Neural cell (in vitro differentiated cells): ENCODE results near the gene BANP. TPM values are rescaled to one million over a fixed set of nuclear protein-coding genes. Genes with fewer than 3 reads are reported as not detected.
"Not testable (repeated sequence)": the region's sequence is repeated elsewhere in the genome, so short reads cannot be mapped to it uniquely, and the experiment has no call there.

ENCODE experiments used
- H2AFZ ChIP-seq: fragments of 200-600, 300-800 bp; sonication (generic), shearing (Covaris generic); 2 replicates; pipeline ENCODE4 v1.6.0; 2014; ENCODE audit warnings: low read depth, mild to moderate bottlenecking, antibody characterized with exemption, low read length, moderate library complexity
- H3F3A ChIP-seq: fragments of 200-600 bp; shearing (Covaris generic); 2 replicates; pipeline ENCODE4 v1.6.1; 2016; ENCODE audit warnings: mild to moderate bottlenecking, moderate library complexity, mixed read lengths, antibody characterized with exemption, low read length; ENCODE audit not compliant: insufficient read depth, poor library complexity, severe bottlenecking
- H3K27ac ChIP-seq: fragments of 200-600, 300-800 bp; sonication (generic), shearing (Covaris generic); 2 replicates; pipeline ENCODE4 v1.5.1; 2014; ENCODE audit warnings: mild to moderate bottlenecking, low read length, moderate library complexity
- H3K27me3 ChIP-seq: fragments of 300-800, 200-600 bp; sonication (generic), shearing (Covaris generic); 2 replicates; pipeline ENCODE4 v1.6.0; 2014; ENCODE audit warnings: mild to moderate bottlenecking, low read depth, low read length, moderate library complexity; ENCODE audit not compliant: insufficient read depth
- H3K36me3 ChIP-seq: fragments of 300-800, 200-600 bp; sonication (generic), shearing (Covaris generic); 2 replicates; pipeline ENCODE4 v1.5.1; 2014; ENCODE audit warnings: mild to moderate bottlenecking, antibody characterized with exemption, low read length, moderate library complexity; ENCODE audit not compliant: insufficient read depth
- H3K4me2 ChIP-seq: fragments of 300-800, 200-600 bp; sonication (generic), shearing (Covaris generic); 2 replicates; pipeline ENCODE4 v1.6.0; 2014; ENCODE audit warnings: mild to moderate bottlenecking, low read length
- H3K4me3 ChIP-seq: fragments of 300-800, 200-600 bp; sonication (generic), shearing (Covaris generic); 2 replicates; pipeline ENCODE4 v1.5.1; 2014; ENCODE audit warnings: mild to moderate bottlenecking, low read length, moderate library complexity
- H3K79me2 ChIP-seq: fragments of 200-600 bp; shearing (Covaris generic); replicated peaks from 2 replicates; pipeline ENCODE4 v1.6.0; 2014; ENCODE audit warnings: mild to moderate bottlenecking, low read length, moderate library complexity; ENCODE audit not compliant: insufficient read depth
- H3K9ac ChIP-seq: fragments of 300-800, 200-600 bp; sonication (generic), shearing (Covaris generic); 2 replicates; pipeline ENCODE4 v1.6.1; 2016; ENCODE audit warnings: mild to moderate bottlenecking, low read length, mixed read lengths
- H3K9me2 ChIP-seq: fragments of 200-600 bp; shearing (Covaris generic); 2 replicates; pipeline ENCODE4 v1.6.1; 2016; ENCODE audit warnings: mild to moderate bottlenecking, low read length, mixed read lengths; ENCODE audit not compliant: insufficient read depth
- H3K9me3 ChIP-seq: fragments of 200-600, 300-800 bp; sonication (generic), shearing (Covaris generic); 2 replicates; pipeline ENCODE4 v1.6.1; 2016; ENCODE audit warnings: mild to moderate bottlenecking, mixed run types, low read length, moderate library complexity, mixed read lengths
- H4K20me1 ChIP-seq: fragments of 200-600 bp; shearing (Covaris generic); 2 replicates; pipeline ENCODE4 v1.6.1; 2016; ENCODE audit warnings: mild to moderate bottlenecking, mixed run types; ENCODE audit not compliant: insufficient read depth
- EZH2 ChIP-seq: fragments of 200-600, 300-800 bp; shearing (Covaris generic), sonication (generic); IDR thresholded peaks from 2 replicates; pipeline ENCODE4 v1.6.1; 2014; ENCODE audit warnings: antibody characterized with exemption, low read length, borderline replicate concordance, mild to moderate bottlenecking; ENCODE audit not compliant: insufficient read depth, poor library complexity, severe bottlenecking
- MXI1 ChIP-seq: fragments of 450-650 bp; conservative IDR thresholded peaks from 2 replicates; pipeline ENCODE4 v1.6.1; 2014; ENCODE audit warnings: antibody characterized with exemption, mild to moderate bottlenecking; ENCODE audit not compliant: poor library complexity, severe bottlenecking
- RAD21 ChIP-seq: fragments of 450-650 bp; conservative IDR thresholded peaks from 2 replicates; pipeline ENCODE4 v1.6.1; 2014; ENCODE audit warnings: antibody characterized with exemption, mild to moderate bottlenecking, moderate library complexity
- SMC3 ChIP-seq: fragments of 450-650 bp; conservative IDR thresholded peaks from 2 replicates; pipeline ENCODE4 v1.6.1; 2014; ENCODE audit warnings: antibody characterized with exemption, mild to moderate bottlenecking, moderate library complexity; ENCODE audit not compliant: poor library complexity
- polyA plus RNA-seq: library from polyadenylated mRNA; depleted of rRNA; stranded (reverse); fragments of >200 nt; gene quantifications from 2 replicates; pipeline ENCODE4 v1.2.3, GENCODE V29; 2014
- TF ChIP-seq, protein P1 (sequence below): IDR thresholded peaks from 2 replicates; pipeline ENCODE4 v1.6.1; 2012; ENCODE audit warnings: borderline replicate concordance
- TF ChIP-seq, protein P2 (sequence below): fragments of 450-650 bp; IDR thresholded peaks from 2 replicates; pipeline ENCODE4 v1.5.1; 2014; ENCODE audit warnings: antibody characterized with exemption, mild to moderate bottlenecking, moderate library complexity; ENCODE audit not compliant: poor library complexity, severe bottlenecking

BANP gene
- polyA plus RNA-seq, 1 donor from 2014 or later: 20.6 TPM

DNA sequence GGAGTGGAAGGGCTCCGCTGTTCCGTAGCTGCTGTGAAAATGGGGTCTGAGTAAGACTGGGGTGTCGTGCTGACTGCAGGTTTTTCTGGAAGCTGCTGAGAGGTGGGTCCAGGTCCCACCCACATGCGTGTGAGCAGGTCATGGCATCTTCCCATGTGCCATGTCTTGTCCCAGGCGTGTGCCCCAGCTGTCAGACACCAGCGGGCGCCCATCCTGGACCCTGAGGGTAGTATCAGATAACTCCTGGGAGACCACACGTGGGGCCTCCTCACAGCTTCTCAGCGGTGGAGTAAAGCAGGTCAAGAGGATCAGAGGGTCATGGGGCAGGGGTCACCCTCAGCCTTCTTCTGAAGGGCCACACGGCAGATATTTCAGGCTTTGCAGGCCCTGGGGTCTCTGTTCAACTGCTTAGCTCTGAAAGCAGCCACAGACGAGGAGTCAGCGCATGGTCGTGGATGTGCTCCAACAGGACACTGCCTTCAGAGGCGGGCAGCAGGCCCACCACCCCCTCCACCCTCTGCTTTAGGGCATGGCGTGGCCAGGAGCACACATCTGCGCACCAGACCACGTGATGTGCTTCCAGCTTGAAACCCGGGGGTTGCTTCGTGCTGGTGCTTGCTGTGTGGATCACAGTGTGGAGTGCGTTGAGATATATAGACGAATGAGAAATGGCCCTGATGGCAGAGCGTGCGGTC is 68.7 kb downstream of the BANP start:
- H3K36me3 ChIP-seq: no peaks in the 10 kb centered on the region
- no peak overlapping the region for H3K27ac ChIP-seq
- no peaks in the 10 kb centered on the region for H4K20me1 ChIP-seq
- H3K9me3 ChIP-seq: no peaks in the 10 kb centered on the region
- H3K27me3 ChIP-seq: no peaks in the 10 kb centered on the region
- TF ChIP-seq, protein P1, sequence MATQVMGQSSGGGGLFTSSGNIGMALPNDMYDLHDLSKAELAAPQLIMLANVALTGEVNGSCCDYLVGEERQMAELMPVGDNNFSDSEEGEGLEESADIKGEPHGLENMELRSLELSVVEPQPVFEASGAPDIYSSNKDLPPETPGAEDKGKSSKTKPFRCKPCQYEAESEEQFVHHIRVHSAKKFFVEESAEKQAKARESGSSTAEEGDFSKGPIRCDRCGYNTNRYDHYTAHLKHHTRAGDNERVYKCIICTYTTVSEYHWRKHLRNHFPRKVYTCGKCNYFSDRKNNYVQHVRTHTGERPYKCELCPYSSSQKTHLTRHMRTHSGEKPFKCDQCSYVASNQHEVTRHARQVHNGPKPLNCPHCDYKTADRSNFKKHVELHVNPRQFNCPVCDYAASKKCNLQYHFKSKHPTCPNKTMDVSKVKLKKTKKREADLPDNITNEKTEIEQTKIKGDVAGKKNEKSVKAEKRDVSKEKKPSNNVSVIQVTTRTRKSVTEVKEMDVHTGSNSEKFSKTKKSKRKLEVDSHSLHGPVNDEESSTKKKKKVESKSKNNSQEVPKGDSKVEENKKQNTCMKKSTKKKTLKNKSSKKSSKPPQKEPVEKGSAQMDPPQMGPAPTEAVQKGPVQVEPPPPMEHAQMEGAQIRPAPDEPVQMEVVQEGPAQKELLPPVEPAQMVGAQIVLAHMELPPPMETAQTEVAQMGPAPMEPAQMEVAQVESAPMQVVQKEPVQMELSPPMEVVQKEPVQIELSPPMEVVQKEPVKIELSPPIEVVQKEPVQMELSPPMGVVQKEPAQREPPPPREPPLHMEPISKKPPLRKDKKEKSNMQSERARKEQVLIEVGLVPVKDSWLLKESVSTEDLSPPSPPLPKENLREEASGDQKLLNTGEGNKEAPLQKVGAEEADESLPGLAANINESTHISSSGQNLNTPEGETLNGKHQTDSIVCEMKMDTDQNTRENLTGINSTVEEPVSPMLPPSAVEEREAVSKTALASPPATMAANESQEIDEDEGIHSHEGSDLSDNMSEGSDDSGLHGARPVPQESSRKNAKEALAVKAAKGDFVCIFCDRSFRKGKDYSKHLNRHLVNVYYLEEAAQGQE: no peak
- no peak overlapping the region for H3K4me2 ChIP-seq
- no peak overlapping the region for H3K9ac ChIP-seq
- H3F3A ChIP-seq: no peaks in the 10 kb centered on the region
- H3K9me2 ChIP-seq: no peaks in the 10 kb centered on the region
- H3K4me3 ChIP-seq: no peak overlapping the region
- no peak overlapping the region for H2AFZ ChIP-seq
- H3K79me2 ChIP-seq: no peaks in the 10 kb centered on the region

DNA sequence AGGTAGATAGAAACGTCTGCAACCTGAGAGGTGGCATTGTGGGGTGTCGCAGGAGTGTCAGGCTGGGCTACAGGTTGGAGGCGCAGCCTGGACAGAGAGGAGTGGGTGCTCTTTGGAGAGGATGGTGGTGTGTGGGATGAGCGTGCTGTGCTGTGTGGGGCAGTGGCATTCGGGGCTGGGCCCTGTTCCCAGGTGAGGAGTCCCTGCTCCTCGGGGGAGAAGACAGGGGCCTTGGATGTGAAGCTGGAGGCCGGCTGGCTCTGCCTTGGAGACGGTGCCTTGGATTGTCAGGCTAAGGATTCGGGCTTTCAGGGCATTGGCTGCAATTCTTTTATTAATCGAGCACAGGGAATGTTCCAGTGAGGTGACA is 69.3 kb downstream of the BANP start:
- Histone ChIP-seq H3K4me2 (no peak overlapping the region), H3K36me3 (no peaks in the 10 kb centered on the region), H3K79me2 (no peaks in the 10 kb centered on the region), H3K9me2 (no peaks in the 10 kb centered on the region), H4K20me1 (no peaks in the 10 kb centered on the region), H2AFZ (no peak overlapping the region), H3F3A (no peaks in the 10 kb centered on the region), H3K27me3 (no peaks in the 10 kb centered on the region), H3K4me3 (no peak overlapping the region), H3K27ac (no peak overlapping the region), H3K9ac (no peak overlapping the region), H3K9me3 (no peaks in the 10 kb centered on the region)
- TF ChIP-seq SMC3 (no peak), RAD21 (no peak), EZH2 (no peak), MXI1 (no peak)
- TF ChIP-seq, protein P1: no peak
- TF ChIP-seq, protein P2, sequence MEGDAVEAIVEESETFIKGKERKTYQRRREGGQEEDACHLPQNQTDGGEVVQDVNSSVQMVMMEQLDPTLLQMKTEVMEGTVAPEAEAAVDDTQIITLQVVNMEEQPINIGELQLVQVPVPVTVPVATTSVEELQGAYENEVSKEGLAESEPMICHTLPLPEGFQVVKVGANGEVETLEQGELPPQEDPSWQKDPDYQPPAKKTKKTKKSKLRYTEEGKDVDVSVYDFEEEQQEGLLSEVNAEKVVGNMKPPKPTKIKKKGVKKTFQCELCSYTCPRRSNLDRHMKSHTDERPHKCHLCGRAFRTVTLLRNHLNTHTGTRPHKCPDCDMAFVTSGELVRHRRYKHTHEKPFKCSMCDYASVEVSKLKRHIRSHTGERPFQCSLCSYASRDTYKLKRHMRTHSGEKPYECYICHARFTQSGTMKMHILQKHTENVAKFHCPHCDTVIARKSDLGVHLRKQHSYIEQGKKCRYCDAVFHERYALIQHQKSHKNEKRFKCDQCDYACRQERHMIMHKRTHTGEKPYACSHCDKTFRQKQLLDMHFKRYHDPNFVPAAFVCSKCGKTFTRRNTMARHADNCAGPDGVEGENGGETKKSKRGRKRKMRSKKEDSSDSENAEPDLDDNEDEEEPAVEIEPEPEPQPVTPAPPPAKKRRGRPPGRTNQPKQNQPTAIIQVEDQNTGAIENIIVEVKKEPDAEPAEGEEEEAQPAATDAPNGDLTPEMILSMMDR: no peak

DNA sequence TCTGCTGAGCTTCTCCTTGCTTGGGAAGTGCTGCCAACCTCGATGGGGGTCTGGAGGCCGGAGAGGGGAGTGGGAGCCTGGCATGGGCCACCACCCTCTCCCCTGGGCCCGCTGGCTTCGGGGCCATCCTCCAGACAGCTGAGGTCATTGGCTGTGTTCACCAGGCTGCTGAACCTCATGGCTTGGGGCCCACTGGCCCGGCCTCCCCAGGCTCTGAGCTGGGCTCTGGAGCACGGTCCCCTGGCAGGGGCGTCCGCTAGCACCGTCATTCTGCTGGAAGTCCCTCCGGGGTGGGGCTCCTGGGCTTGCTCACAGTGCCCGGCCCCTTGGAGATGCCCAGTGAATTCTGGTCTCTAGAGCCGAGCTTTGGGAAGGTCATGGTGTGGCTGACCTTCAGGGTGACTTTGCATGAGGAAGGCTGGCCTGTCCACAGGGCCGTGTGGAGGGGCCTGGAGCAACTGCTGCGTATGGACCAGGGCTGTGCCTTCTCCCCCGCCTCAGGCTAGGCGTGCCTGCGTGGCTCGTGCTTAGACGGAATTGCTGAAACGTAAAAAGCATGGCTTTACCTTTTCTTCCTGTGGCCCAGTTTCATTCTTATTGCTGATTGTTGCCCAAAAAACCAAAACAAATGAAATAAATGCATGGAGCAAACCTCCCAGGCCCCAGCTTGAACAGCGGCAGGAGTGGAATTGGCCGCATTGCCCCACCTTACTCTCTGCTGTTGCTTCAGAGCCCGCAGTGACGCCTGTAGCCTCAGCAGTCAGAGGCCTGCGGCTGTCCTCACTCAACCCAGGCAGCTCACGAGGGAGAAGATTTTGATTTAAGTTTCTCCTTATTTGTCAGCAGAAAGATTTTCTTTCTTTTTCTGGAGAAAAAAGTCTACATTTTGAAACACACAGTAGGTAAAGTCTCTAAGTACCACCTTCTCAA is 70.1 kb downstream of the BANP start:
- H3K9me3 ChIP-seq, H3K36me3 ChIP-seq, H3K79me2 ChIP-seq, H3K9me2 ChIP-seq, H3K4me3 ChIP-seq, H3K4me2 ChIP-seq, H3K27ac ChIP-seq, H4K20me1 ChIP-seq, H2AFZ ChIP-seq, H3K9ac ChIP-seq, H3K27me3 ChIP-seq, H3F3A ChIP-seq: not testable (repeated sequence)
